IMR-90 (cell line): ENCODE data around the gene RLN3. TPM values are rescaled to one million over a fixed set of nuclear protein-coding genes. Genes with fewer than 3 reads are reported as not detected.

Source experiments
- ATAC-seq: fragments of 200-7000 bp; cut with Tn5 transposase; 2 replicates; pipeline ENCODE4 v1.9.1; 2020; ENCODE audit warnings: low read depth, mild to moderate bottlenecking, moderate library complexity
- BruUV-seq: library from RNA; stranded (reverse); fragments of 400-500 nt; replicated peaks from 2 replicates; lab custom pipeline; 2021; lab: Mats Ljungman, UMichigan
- CTCF ChIA-PET: fragments of 300-600 bp; formaldehyde crosslinking; extraction: SDS; loops from one replicate; lab custom pipeline; 2021; ENCODE audit warnings: antibody characterized with exemption; lab: Yijun Ruan, JAX
- POLR2A ChIA-PET: fragments of 300-600 bp; sonication (Branson Sonifier 250); formaldehyde crosslinking; loops from one replicate; lab custom pipeline; 2022; ENCODE audit warnings: antibody characterized with exemption; ENCODE audit not compliant: unreplicated experiment; lab: Charles Lee
- DNase-seq: peaks from one replicate; pipeline ENCODE4 v3.0.0; 2013
- H2AFZ ChIP-seq: replicated peaks from 2 replicates; pipeline ENCODE3; 2013; ENCODE audit warnings: low read length, mild to moderate bottlenecking; ENCODE audit not compliant: poor library complexity
- H2AK5ac ChIP-seq: 2 replicates; pipeline ENCODE4 v1.6.1; 2013; ENCODE audit warnings: low read depth, low read length, inconsistent platforms
- H2AK9ac ChIP-seq: replicated peaks from 2 replicates; pipeline ENCODE3; 2013; ENCODE audit warnings: mild to moderate bottlenecking, low read depth, low read length, moderate library complexity; ENCODE audit not compliant: poor library complexity
- H2BK120ac ChIP-seq: 2 replicates; pipeline ENCODE4 v1.6.1; 2013; ENCODE audit warnings: low read depth, low read length, inconsistent platforms
- H2BK15ac ChIP-seq: 3 replicates; pipeline ENCODE4 v1.6.1; 2013; ENCODE audit warnings: low read depth, low read length, inconsistent platforms
- H2BK20ac ChIP-seq: 2 replicates; pipeline ENCODE4 v1.6.1; 2013; ENCODE audit warnings: low read depth, mild to moderate bottlenecking, inconsistent platforms, low read length, moderate library complexity
- H2BK5ac ChIP-seq: 2 replicates; pipeline ENCODE4 v1.6.1; 2013; ENCODE audit warnings: mild to moderate bottlenecking, low read depth, low read length, inconsistent platforms; ENCODE audit not compliant: poor library complexity, severe bottlenecking
- H3K14ac ChIP-seq: replicated peaks from 2 replicates; pipeline ENCODE4 v1.6.1; 2013; ENCODE audit warnings: low read depth, low read length, inconsistent platforms
- H3K18ac ChIP-seq: 2 replicates; pipeline ENCODE4 v1.6.1; 2013; ENCODE audit warnings: low read depth, low read length, control low read depth
- H3K23ac ChIP-seq: 2 replicates; pipeline ENCODE4 v1.6.1; 2013; ENCODE audit warnings: low read depth, low read length, inconsistent platforms
- H3K27ac ChIP-seq: 2 replicates; pipeline ENCODE4 v1.5.1; 2013; ENCODE audit warnings: mild to moderate bottlenecking, control low read depth, low read length; ENCODE audit not compliant: insufficient read depth
- H3K27me3 ChIP-seq: 2 replicates; pipeline ENCODE4 v1.6.1; 2013; ENCODE audit warnings: low read length; ENCODE audit not compliant: control insufficient read depth, insufficient read depth
- H3K36me3 ChIP-seq: 2 replicates; pipeline ENCODE4 v1.6.1; 2013; ENCODE audit warnings: low read length, mixed read lengths; ENCODE audit not compliant: control insufficient read depth, insufficient read depth
- H3K4ac ChIP-seq: 2 replicates; pipeline ENCODE4 v1.6.1; 2013; ENCODE audit warnings: low read depth, low read length, inconsistent platforms
- H3K4me1 ChIP-seq: 2 replicates; pipeline ENCODE4 v1.6.1; 2013; ENCODE audit warnings: low read length, mixed read lengths; ENCODE audit not compliant: control insufficient read depth, insufficient read depth
- H3K4me2 ChIP-seq: 2 replicates; pipeline ENCODE4 v1.6.1; 2013; ENCODE audit warnings: low read depth, mild to moderate bottlenecking, control low read depth, low read length, moderate library complexity
- H3K4me3 ChIP-seq: 2 replicates; pipeline ENCODE4 v1.5.1; 2013; ENCODE audit warnings: low read depth, mild to moderate bottlenecking, control low read depth, low read length, moderate library complexity; ENCODE audit not compliant: insufficient read depth
- H3K56ac ChIP-seq: 2 replicates; pipeline ENCODE4 v1.6.1; 2013; ENCODE audit warnings: low read length, inconsistent platforms; ENCODE audit not compliant: insufficient read depth; ENCODE audit errors: extremely low read depth
- H3K79me1 ChIP-seq, 2 experiments: 2 replicates each; pipeline ENCODE4 v1.6.1; 2013; ENCODE audit warnings: low read length in 2 of 2, inconsistent platforms in 1 of 2, low read depth in 1 of 2
- H3K9ac ChIP-seq: 2 replicates; pipeline ENCODE4 v1.6.1; 2013; ENCODE audit warnings: low read depth, low read length, control low read depth
- H3K9me1 ChIP-seq: 2 replicates; pipeline ENCODE4 v1.6.1; 2013; ENCODE audit warnings: low read length, inconsistent platforms; ENCODE audit not compliant: insufficient read depth
- H3K9me3 ChIP-seq: 2 replicates; pipeline ENCODE4 v1.6.1; 2013; ENCODE audit warnings: low read length; ENCODE audit not compliant: control insufficient read depth, insufficient read depth
- H4K20me1 ChIP-seq: 2 replicates; pipeline ENCODE4 v1.6.1; 2013; ENCODE audit warnings: low read length, inconsistent platforms; ENCODE audit not compliant: insufficient read depth
- H4K5ac ChIP-seq: 2 replicates; pipeline ENCODE4 v1.6.1; 2013; ENCODE audit warnings: mild to moderate bottlenecking, low read depth, low read length, control low read depth
- H4K8ac ChIP-seq, 2 experiments: 2 replicates each; pipeline ENCODE4 v1.6.1; 2013; ENCODE audit warnings: low read depth in 2 of 2, low read length in 2 of 2, control low read depth in 1 of 2, inconsistent platforms in 1 of 2
- H4K91ac ChIP-seq: 2 replicates; pipeline ENCODE4 v1.6.1; 2013; ENCODE audit warnings: low read depth, low read length, inconsistent platforms; ENCODE audit not compliant: insufficient read depth
- BHLHE40 ChIP-seq: fragments of 150-350 bp; IDR thresholded peaks from 2 replicates; pipeline ENCODE4 v1.6.1; 2016; ENCODE audit warnings: mild to moderate bottlenecking, low read depth, low read length
- CEBPB ChIP-seq: IDR thresholded peaks from 2 replicates; pipeline ENCODE4 v1.6.1; 2012; ENCODE audit warnings: low read depth, low read length, improper control_type of control experiment
- CHD1 ChIP-seq: IDR thresholded peaks from 2 replicates; pipeline ENCODE4 v1.6.1; 2012; ENCODE audit warnings: low read depth, low read length, improper control_type of control experiment
- CTCF ChIP-seq: conservative IDR thresholded peaks from 2 replicates; pipeline ENCODE4 v1.5.1; 2012; ENCODE audit warnings: mild to moderate bottlenecking, low read depth, low read length, improper control_type of control experiment
- FOS ChIP-seq: fragments of 150-350 bp; IDR thresholded peaks from 2 replicates; pipeline ENCODE4 v1.6.1; 2016; ENCODE audit warnings: low read depth, low read length
- MAFK ChIP-seq: IDR thresholded peaks from 2 replicates; pipeline ENCODE4 v1.6.1; 2012; ENCODE audit warnings: low read depth, low read length, improper control_type of control experiment
- MAZ ChIP-seq: IDR thresholded peaks from 2 replicates; pipeline ENCODE4 v1.6.1; 2012; ENCODE audit warnings: low read depth, mild to moderate bottlenecking, low read length, improper control_type of control experiment, moderate library complexity, borderline replicate concordance
- MXI1 ChIP-seq: IDR thresholded peaks from 2 replicates; pipeline ENCODE4 v1.6.1; 2012; ENCODE audit warnings: low read depth, mild to moderate bottlenecking, low read length, moderate library complexity, borderline replicate concordance
- NFE2L2 ChIP-seq: fragments of 150-350 bp; IDR thresholded peaks from 2 replicates; pipeline ENCODE4 v1.6.1; 2016; ENCODE audit warnings: low read depth, mild to moderate bottlenecking, low read length
- POLR2A ChIP-seq: IDR thresholded peaks from 2 replicates; pipeline ENCODE4 v1.6.1; 2012; ENCODE audit warnings: mild to moderate bottlenecking, low read depth, low read length
- RAD21 ChIP-seq: IDR thresholded peaks from 2 replicates; pipeline ENCODE4 v1.6.1; 2012; ENCODE audit warnings: low read length, improper control_type of control experiment
- RCOR1 ChIP-seq: IDR thresholded peaks from 2 replicates; pipeline ENCODE4 v1.6.1; 2012; ENCODE audit warnings: mild to moderate bottlenecking, low read length, improper control_type of control experiment; ENCODE audit not compliant: insufficient replicate concordance
- RFX5 ChIP-seq: IDR thresholded peaks from 2 replicates; pipeline ENCODE4 v1.8.0; 2012; ENCODE audit warnings: low read depth, mild to moderate bottlenecking, low read length, moderate library complexity
- SMC3 ChIP-seq: fragments of 150-350 bp; IDR thresholded peaks from 2 replicates; pipeline ENCODE4 v1.6.1; 2016; ENCODE audit warnings: low read depth, mild to moderate bottlenecking, antibody characterized with exemption, low read length, moderate library complexity
- USF2 ChIP-seq: fragments of 150-350 bp; IDR thresholded peaks from 2 replicates; pipeline ENCODE4 v1.6.1; 2017; ENCODE audit warnings: mild to moderate bottlenecking, antibody characterized with exemption, low read length, low read depth
- WGBS, 2 experiments: methylation state at CpG; one replicate each; pipeline versions ENCODE4 v1.1.5 to v1.1.7; 2013; ENCODE audit warnings: missing lambda C conversion rate in 2 of 2; ENCODE audit not compliant: insufficient read length in 1 of 2; ENCODE audit errors: extremely low coverage in 2 of 2; 5-methylcytosine and 5-hydroxymethylcytosine counted together
- dilution Hi-C: fragments of 300-500 bp; cut with HindIII; formaldehyde crosslinking; loops from one replicate; pipeline ENCODE4 v1.14.3; 2018; ENCODE audit warnings: low sequenced_read_pairs; ENCODE audit not compliant: unreplicated experiment
- in situ Hi-C: fragments of 300-500 bp; cut with MboI; formaldehyde crosslinking; loops from 3 replicates; pipeline ENCODE4 v1.14.3; 2019; ENCODE audit warnings: low sequenced_read_pairs, inconsistent platforms, mixed read lengths
- intact Hi-C: fragments of 100-400 bp; cut with micrococcal nuclease; formaldehyde crosslinking; loops from 2 replicates; pipeline ENCODE4 v1.10.0; 2022
- polyA plus RNA-seq, 3 experiments: library from polyadenylated mRNA; depleted of rRNA; stranded (reverse); fragments of >200 nt; gene quantifications; 2 replicates each; pipeline ENCODE4 v1.2.3, GENCODE V29; 2012; ENCODE audit warnings: low replicate concordance in 1 of 3
- total RNA-seq: library from RNA; depleted of rRNA; stranded (reverse); fragments of >200 nt; gene quantifications from 2 replicates; pipeline ENCODE4 v1.2.3, GENCODE V29; 2012
- TF ChIP-seq, protein P1 (sequence below): fragments of 150-350 bp; IDR thresholded peaks from 2 replicates; pipeline ENCODE4 v1.6.1; 2016; ENCODE audit warnings: low read depth, mild to moderate bottlenecking, low read length, moderate library complexity, borderline replicate concordance

The RLN3 gene
- total and polyA plus RNA-seq, 2 of the 4 experiments (the other 2 are of a cell fraction), result not detected

DNA sequence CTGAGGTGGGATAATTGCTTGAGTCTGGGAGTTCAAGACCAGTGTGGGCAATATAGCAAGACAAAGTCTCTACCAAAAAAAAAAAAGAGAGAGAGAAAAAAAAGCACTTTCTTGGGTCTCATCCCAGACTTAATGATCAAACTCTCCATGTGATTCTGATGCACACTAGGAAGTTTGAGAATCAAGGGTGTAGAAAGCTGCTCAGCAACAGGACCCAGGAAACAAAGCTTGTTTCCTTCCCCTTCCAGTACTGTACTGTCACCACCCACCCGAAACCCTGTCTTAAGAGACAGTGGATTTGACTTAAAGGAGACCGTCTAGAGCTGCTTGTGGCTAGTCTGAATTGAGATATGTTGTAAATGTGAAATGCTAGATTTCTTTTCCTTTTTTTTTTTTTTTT, 50.5 kb downstream of the RLN3 start:
- no CpG with 5 or more reads among the region's 2 CpGs for WGBS, 2 experiments
- Histone ChIP-seq H2BK20ac (no peak overlapping the region), H3K4me2 (no peak overlapping the region), H4K20me1 (no peaks in the 10 kb centered on the region), H3K9me3 (no peaks in the 10 kb centered on the region), H3K56ac (no peak overlapping the region), H3K4me1 (peaks cover 15% of the 10 kb centered on the region), H2AK9ac (no peak overlapping the region), H2AFZ (no peak overlapping the region), H4K91ac (no peak overlapping the region), H3K27me3 (no peaks in the 10 kb centered on the region), H3K14ac (no peak overlapping the region), H3K23ac (no peak overlapping the region), H2AK5ac (no peak overlapping the region), H3K79me1 (peaks cover 12 to 37% of the 10 kb centered on the region in 2 experiments), H3K4ac (no peak overlapping the region), H4K8ac (no peak overlapping the region), H4K5ac (no peak overlapping the region), H3K36me3 (no peaks in the 10 kb centered on the region), H3K9me1 (peaks cover 10% of the 10 kb centered on the region; the same call in 1 of the 2 replicates), H2BK15ac (no peak overlapping the region), H2BK5ac (no peak overlapping the region), H2BK120ac (no peak overlapping the region), H3K4me3 (no peak overlapping the region), H3K9ac (no peak overlapping the region), H3K18ac (no peak overlapping the region), H3K27ac (no peak overlapping the region)
- dilution Hi-C loops (no loop called here), in situ Hi-C loops (loop anchor here (25.0 kb wide), 1 partner anchor 316 kb away; the partner anchor contains the start of genes C19orf53 and MRI1), intact Hi-C loops (no loop called here)
- no peak for ATAC-seq
- no peak for TF ChIP-seq RFX5
- no peak for TF ChIP-seq CEBPB
- TF ChIP-seq POLR2A, result no peak
- TF ChIP-seq MAFK, result no peak
- no peak for TF ChIP-seq SMC3
- TF ChIP-seq MXI1, result no peak
- no peak for TF ChIP-seq CHD1
- TF ChIP-seq BHLHE40, result no peak
- no peak for TF ChIP-seq RAD21
- TF ChIP-seq RCOR1, result no peak
- no peak for TF ChIP-seq FOS
- no peak for TF ChIP-seq CTCF
- TF ChIP-seq NFE2L2, result no peak
- no peak for TF ChIP-seq USF2
- TF ChIP-seq MAZ, result no peak
- TF ChIP-seq, protein P1, sequence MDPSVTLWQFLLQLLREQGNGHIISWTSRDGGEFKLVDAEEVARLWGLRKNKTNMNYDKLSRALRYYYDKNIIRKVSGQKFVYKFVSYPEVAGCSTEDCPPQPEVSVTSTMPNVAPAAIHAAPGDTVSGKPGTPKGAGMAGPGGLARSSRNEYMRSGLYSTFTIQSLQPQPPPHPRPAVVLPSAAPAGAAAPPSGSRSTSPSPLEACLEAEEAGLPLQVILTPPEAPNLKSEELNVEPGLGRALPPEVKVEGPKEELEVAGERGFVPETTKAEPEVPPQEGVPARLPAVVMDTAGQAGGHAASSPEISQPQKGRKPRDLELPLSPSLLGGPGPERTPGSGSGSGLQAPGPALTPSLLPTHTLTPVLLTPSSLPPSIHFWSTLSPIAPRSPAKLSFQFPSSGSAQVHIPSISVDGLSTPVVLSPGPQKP, result no peak
- no TSS peak for BruUV-seq
- DNase-seq, result peak; percentile 38
- ChIA-PET POLR2A (no interaction called here), CTCF (interaction anchor here (0.7 to 0.8 kb wide), 2 partner anchors 139 to 1075 kb away, joined by 3 to 4 read pairs; no protein-coding TSS in a partner anchor)
